Ureter (tissue), 1 donor: ENCODE data around the gene CBFA2T3. TPM values are rescaled to one million over a fixed set of nuclear protein-coding genes. Genes with fewer than 3 reads are reported as not detected.

ENCODE experiments used
- DNase-seq: peaks from one replicate; pipeline ENCODE4 v3.0.0-alpha.2; 2020; ENCODE audit warnings: low spot score
- total RNA-seq: library from RNA; stranded (reverse); gene quantifications from one replicate; pipeline ENCODE4 v1.2.4, GENCODE V29; 2023
- donor health status: DM: yes; HTN: yes; CAD: no.

Gene CBFA2T3
- total RNA-seq, 1 donor from 2014 or later = 11.2 TPM

GRCh38 chr16:88976366-88977017 lies 515 bp downstream of the CBFA2T3 start:
- no peak for DNase-seq

- DNase-seq = no peak
Measured at GRCh38 chr16:88975511-88976061, 1.4 kb downstream of the CBFA2T3 start.

- DNase-seq = no peak
Measured at GRCh38 chr16:88974916-88975215, 2.1 kb downstream of the CBFA2T3 start.

- no peak for DNase-seq
Measured at GRCh38 chr16:88974080-88974915, 2.7 kb downstream of the CBFA2T3 start.

- DNase-seq = no peak
Measured at GRCh38 chr16:88973415-88974050, 3.5 kb downstream of the CBFA2T3 start.

- no peak for DNase-seq
Measured at GRCh38 chr16:88973007-88973410, 4.0 kb downstream of the CBFA2T3 start.

DNA sequence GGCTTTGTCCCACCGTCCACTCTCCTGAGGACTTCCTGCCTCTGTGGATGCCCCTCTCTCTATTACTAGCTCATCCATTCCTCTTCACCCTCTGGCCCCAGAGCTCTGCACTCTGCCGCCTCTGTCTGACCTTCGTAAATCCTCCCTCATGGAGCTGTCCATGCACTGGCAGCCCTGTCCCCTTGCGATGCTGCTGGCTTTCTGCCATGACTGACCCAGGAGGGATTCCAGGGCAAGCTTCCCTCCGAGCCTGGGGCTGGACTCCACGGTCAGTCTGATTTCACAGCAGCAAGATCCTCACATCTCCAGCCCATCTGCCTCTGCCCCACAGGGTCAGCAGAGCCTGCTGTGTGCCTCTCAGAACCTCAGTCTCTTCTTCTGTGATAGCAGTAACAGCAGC lies 4.7 kb downstream of the CBFA2T3 start:
- no peak for DNase-seq

DNA sequence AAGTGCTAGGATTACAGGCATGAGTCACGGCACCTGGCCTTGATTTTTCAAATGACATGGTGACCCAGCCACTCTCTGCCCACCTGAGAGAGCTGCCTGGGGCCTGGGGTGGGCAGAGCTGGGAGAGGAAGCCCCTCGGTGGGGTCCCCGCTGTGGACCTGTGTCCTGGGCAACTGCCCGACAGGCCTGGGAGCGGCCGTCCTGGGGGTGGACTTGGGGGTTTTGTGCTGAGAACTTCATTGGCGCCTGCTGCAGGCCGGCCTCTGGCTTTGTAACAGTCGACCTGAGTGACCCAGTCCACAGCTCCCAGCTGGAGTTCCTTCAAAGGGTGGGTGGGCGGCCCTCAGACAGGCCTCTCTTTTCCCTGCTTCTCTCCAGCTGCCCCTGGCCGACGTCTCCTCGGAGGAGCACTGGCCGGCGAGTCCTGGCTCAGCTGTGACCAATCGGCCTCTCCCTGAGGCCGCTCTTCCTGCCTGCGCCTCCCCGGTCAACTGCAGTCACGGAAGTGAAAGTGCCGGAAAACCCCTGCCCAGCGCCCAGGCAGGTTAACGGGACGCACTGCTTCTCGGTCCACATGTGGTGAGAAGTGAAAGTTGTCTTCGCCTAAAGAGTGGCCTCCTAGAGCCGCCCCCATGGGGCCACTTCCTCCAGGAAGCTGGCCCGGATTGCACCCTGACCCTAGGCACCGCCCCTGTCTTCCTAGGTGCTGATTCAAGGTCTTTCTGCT lies 5.5 kb downstream of the CBFA2T3 start:
- DNase-seq = no peak

DNA sequence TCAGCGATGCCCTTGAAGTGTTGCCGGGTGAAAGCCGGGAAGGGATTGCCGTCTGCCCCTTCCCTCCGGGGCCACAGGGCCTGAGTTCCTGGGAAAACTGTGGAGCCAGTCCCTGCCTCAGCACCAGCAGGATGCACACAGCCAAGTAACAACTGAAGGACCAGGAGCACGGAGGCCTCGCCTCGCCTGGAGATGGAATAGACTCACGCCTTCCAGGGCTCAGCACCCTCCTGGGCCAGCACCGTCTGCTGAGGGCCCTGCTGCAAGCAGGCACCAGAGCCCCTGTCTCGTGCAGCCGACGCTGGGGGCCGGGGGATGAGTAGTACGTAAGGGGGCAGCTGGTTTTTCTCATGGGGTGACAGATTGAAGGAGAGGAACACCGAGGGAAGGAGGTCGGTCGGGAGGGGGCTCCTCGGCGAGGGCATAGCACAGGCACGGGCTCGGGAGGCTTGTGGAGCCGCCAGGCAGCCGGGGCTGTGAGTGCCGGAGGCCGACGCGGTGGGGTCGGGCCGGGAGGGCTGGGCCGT lies 6.4 kb downstream of the CBFA2T3 start:
- DNase-seq = no peak

DNA sequence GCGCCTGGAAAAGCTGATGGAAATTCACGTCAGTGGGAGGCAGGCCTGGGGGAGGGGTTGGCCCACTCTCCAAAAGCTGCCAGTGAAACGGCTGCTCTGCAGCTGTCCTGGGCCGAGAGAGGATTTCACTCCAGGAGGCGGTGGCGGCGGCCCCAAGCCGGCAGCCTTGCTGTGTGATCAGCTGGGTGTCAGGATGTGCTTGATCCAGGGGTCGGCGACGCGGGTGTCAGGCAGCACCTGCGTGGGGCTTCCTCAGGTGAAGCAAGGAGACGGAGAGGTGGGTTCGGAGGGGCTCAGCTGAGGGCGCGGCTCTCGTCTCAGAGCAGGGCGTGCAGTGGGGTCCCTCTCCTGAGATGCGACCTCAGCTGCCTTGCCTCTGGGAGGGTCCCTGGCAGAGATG lies 7.0 kb downstream of the CBFA2T3 start:
- no peak for DNase-seq

GRCh38 chr16:88969361-88969831 lies 7.6 kb downstream of the CBFA2T3 start:
- DNase-seq = no peak

- DNase-seq = no peak
Measured at GRCh38 chr16:88968589-88969280, 8.3 kb downstream of the CBFA2T3 start.

DNA sequence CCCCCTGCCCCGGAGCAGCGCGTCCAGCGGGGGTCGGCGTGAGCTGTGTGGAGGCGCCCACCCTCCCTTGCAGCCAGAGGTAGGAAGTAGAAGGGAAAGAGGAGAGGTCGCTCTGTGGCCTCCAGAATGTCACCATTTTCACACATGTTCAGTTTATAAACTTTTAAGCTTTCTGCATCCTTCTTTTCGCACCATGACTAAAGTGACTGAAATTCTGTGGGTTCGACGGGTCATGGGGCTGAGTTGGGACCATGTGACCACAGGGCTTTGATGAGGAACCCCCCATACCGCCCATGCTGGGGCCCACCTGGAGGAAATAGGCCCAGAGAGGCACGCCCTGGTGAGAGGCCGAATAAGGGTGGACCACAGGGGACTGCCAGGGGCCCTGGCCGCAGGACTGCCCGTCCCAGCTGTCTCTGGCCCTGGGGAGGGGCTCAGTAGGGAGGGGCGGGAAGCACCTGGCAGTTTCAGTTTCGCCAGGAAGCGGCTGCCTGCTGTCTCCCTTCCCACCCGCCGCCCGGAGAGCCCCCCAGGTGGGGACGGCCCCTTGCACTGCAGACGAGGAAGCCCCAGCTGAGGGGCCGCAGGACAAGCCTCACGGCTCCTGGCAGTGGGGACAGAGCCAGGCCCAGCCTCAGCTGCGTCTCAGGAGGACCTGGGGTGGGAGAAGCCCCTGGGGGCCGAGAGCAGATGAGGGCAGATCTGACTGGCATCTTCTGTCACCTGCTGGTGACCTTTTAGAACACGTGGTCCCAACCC lies 9.0 kb downstream of the CBFA2T3 start:
- DNase-seq = no peak

GRCh38 chr16:88966986-88967829 lies 9.8 kb downstream of the CBFA2T3 start:
- no peak for DNase-seq

DNA sequence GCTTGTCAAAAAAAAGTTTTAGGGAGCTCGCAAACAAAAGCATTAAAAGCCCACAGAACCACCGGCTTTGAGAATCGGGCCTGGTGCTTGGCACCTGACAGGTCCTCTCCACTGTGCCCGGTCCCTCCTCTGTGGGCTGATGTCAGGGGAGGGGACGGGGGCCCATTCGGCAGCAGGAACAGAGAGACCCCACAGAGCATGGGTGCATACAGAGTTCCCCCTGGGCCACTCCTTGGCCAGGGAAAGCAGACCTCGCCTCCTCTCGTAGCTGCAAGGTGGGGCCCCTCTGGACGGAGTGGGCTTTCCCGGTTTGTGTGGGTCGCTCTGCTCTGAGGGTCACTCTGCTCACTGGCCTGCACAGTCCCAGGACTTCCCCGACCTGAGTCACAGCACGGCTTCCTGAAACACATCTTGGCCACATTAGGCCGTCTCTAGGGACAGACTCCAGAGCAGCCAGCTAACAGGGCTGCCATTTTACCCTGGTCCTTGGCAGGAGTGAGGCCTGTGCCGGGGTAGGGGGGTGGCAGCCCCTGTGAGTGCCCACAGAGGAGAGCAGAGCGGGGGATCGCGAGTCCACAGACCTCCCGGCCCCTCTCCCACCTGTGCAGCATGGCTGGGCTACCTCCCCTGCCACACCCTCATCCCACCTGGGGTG lies 11.1 kb downstream of the CBFA2T3 start:
- no peak for DNase-seq

DNA sequence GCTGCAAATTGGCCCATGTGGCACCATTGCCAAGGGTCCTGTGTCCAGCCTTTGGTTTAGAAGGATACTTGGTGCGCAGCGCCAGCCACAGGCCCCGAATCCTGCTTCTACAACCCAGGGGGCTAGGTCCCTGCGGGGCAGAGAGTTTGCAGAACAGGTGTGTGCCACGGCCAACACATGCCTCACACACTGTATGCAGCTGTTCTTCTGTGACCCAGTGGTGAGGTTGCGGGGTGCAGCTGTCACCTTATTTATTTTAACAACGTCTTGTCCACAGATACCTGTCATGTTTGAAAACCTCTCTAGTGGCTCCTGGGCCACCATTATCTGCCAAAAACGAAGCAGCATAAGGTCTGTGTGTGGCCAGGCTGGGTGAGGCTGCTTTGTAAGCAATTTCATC lies 11.6 kb downstream of the CBFA2T3 start:
- DNase-seq = no peak

DNA sequence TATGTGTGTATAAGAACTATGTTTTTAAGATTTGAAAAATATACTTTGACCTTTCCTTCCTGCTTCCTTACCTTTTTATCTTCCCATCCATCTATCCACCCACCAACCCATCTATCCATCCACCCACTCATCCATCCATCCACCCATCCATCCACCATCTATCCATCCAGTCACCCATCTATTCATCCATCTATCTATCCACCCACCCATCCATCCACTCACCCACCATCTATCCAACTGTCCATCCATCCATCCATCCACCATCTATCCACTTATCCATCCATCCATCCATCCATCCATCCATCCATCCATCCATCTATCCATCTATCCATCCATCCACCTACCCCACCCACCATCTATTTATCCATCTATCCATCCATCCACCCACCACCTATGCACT lies 12.4 kb downstream of the CBFA2T3 start:
- no peak for DNase-seq

DNA sequence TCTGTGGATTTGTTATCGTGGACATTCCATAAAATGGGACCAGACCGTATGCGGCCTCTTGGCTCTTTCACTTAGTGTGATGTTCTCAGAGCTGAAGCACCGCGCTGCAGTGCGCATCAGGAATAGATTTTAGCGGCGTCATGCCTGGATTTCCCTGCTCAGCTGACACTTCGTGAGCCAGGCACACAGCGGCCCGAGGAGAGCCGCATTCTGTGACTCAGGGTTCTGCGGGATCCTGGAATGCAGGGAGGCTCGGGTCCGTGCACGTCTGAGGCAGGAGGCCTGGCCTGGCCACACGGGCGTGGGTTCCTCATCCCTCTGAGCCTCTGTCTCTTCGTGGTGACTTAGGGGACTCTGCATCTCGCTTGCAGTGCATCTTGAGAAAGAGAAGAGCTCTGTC lies 13.4 kb downstream of the CBFA2T3 start:
- DNase-seq = no peak
